Common myeloid progenitor, CD34-positive (primary cell): ENCODE measurements around the gene OR4C45. TPM values are rescaled to one million over a fixed set of nuclear protein-coding genes. Genes with fewer than 3 reads are reported as not detected.
A peak's percentile ranks its signal among the peaks of the same experiment; 100 is the strongest.
"Not testable (repeated sequence)": the region's sequence is repeated elsewhere in the genome, so short reads cannot be mapped to it uniquely, and the experiment has no call there.

Source experiments
- CTCF ChIA-PET: fragments of 350-600 bp; sonication (Branson Sonifier 250); formaldehyde crosslinking; loops from one replicate; lab custom pipeline; 2021; ENCODE audit warnings: antibody characterized with exemption; lab: Charles Lee
- POLR2A ChIA-PET: fragments of 350-600 bp; sonication (Branson Sonifier 250); formaldehyde crosslinking; loops from one replicate; lab custom pipeline; 2021; ENCODE audit warnings: antibody characterized with exemption; lab: Charles Lee
- DNase-seq, 3 donors: peaks; one replicate each; pipeline versions ENCODE4 v3.0.0 to v3.0.0-alpha.2; 2013
- H3K27ac ChIP-seq, 2 experiments: 1 replicate in 1 of 2; 2 replicates in 1 of 2; pipeline ENCODE4 v1.7.0; 2013; ENCODE audit warnings: inconsistent platforms in 2 of 2, low read length in 2 of 2, mild to moderate bottlenecking in 2 of 2, low read depth in 1 of 2, moderate library complexity in 1 of 2; ENCODE audit not compliant: severe bottlenecking in 2 of 2, insufficient read depth in 1 of 2, poor library complexity in 1 of 2
- H3K27me3 ChIP-seq, 5 experiments: replicated peaks in 2 of 5; 1 replicate in 3 of 5; 2 replicates in 2 of 5; pipeline versions ENCODE4 v1.6.1 to v1.7.0; 2013; ENCODE audit warnings: low read length in 4 of 5, mild to moderate bottlenecking in 2 of 5, moderate library complexity in 2 of 5, inconsistent platforms in 1 of 5; ENCODE audit not compliant: insufficient read depth in 5 of 5, control insufficient read depth in 4 of 5
- H3K36me3 ChIP-seq, 4 experiments: 1 replicate in 2 of 4; 2 replicates in 2 of 4; pipeline versions ENCODE4 v1.6.1 to v1.7.0; 2013; ENCODE audit warnings: low read length in 3 of 4, control low read depth in 1 of 4, mild to moderate bottlenecking in 1 of 4; ENCODE audit not compliant: control insufficient read depth in 4 of 4, insufficient read depth in 4 of 4
- H3K4me1 ChIP-seq, 4 experiments: 1 replicate in 3 of 4; 2 replicates in 1 of 4; pipeline versions ENCODE4 v1.6.1 to v1.7.1; 2013; ENCODE audit warnings: low read length in 3 of 4, mild to moderate bottlenecking in 3 of 4, control low read depth in 1 of 4, inconsistent platforms in 1 of 4, moderate library complexity in 1 of 4; ENCODE audit not compliant: control insufficient read depth in 4 of 4, insufficient read depth in 4 of 4; ENCODE audit errors: control extremely low read depth in 1 of 4
- H3K4me3 ChIP-seq, 7 experiments: 1 replicate in 4 of 7; 2 replicates in 3 of 7; pipeline versions ENCODE4 v1.5.1 to v1.7.0; 2013; ENCODE audit warnings: mild to moderate bottlenecking in 7 of 7, low read length in 6 of 7, moderate library complexity in 6 of 7, inconsistent platforms in 2 of 7, low read depth in 2 of 7, control low read depth in 1 of 7; ENCODE audit not compliant: insufficient read depth in 4 of 7, control insufficient read depth in 1 of 7; ENCODE audit errors: extremely low read depth in 1 of 7
- H3K9me3 ChIP-seq, 5 experiments: 1 replicate in 4 of 5; 2 replicates in 1 of 5; pipeline versions ENCODE4 v1.6.1 to v1.7.1; 2013; ENCODE audit warnings: low read length in 4 of 5, mild to moderate bottlenecking in 2 of 5, inconsistent platforms in 1 of 5, low read depth in 1 of 5, moderate library complexity in 1 of 5; ENCODE audit not compliant: control insufficient read depth in 4 of 5, insufficient read depth in 2 of 5; ENCODE audit errors: control extremely low read depth in 1 of 5
- WGBS: methylation state at CpG from one replicate; pipeline ENCODE4 v1.1.5; 2013; ENCODE audit not compliant: insufficient coverage; 5-methylcytosine and 5-hydroxymethylcytosine counted together
- polyA plus RNA-seq: library from polyadenylated mRNA; unstranded; fragments of 120-200 nt; gene quantifications from one replicate; pipeline ENCODE4 v1.2.1, GENCODE V29; 2013

The OR4C45 gene
- polyA plus RNA-seq = not detected

DNA sequence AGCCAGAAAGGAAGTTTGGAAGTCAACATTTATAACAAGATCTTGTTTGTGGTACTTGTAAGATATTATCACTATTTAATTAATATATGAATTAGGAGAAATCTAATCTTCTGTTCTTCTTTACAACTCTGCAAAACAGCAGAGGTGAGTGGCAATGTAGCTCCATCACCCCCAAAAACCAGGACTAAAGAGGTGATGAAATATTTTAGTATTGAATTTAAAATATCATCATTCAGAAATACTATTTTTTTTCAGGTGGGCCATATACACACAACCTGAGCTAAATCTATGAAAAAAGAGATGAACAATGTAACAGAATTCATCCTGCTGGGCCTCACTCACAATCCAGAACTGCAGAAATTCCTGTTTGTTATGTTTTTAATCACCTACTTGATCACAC lies at the start of gene OR4C45:
TSS of gene OR4C45 (plus strand) at position 301 of the 400 bp plus-strand sequence.
- Histone ChIP-seq H3K36me3 (no peaks in the 10 kb centered on the region), H3K4me1 (no peaks in the 10 kb centered on the region), H3K27me3 (no peaks in the 10 kb centered on the region), H3K4me3 (no peak within 1 kb of the TSS), H3K27ac (no peak within 1 kb of the TSS), H3K9me3 (peaks cover 0 to 7% (median 0%) of the 10 kb centered on the region in 5 experiments)
- ChIA-PET POLR2A (no interaction called here), CTCF (no interaction called here)
- no peak for DNase-seq

DNA sequence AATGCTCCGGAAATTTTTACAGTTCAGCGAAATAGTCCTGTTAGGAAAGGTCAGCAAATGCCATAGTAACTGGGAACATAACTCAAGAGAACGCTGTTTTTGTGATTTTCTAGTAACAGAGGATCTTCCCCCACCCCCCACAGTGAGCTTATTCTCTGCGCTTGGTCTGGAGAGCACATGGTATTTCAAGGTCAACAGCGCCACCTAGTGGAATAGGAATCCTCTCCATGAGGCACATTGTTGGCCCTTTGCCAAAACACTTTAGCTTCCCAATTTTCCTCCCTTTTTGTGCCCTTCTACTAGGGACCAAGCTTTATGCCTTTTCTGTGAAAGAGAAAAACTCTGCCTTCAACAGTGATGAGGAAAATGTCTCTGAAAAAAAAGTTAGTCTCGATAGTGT lies 37.1 kb upstream of the OR4C45 start:
- 27% methylated on average over 6 of the region's 6 CpGs for WGBS
- Histone ChIP-seq H3K36me3 (no peaks in the 10 kb centered on the region), H3K4me3 (no peak overlapping the region), H3K4me1 (no peaks in the 10 kb centered on the region), H3K27me3 (no peaks in the 10 kb centered on the region), H3K9me3 (peaks cover 0 to 2% (median 0%) of the 10 kb centered on the region in 5 experiments), H3K27ac (no peak overlapping the region)
- DNase-seq = peak; percentile 14 to 53 (median 49)
- ChIA-PET CTCF (no interaction called here), POLR2A (no interaction called here)

- no peak for DNase-seq
- CTCF ChIA-PET = no interaction called here
- WGBS = 50% methylated on average over 1 of the region's 1 CpG
- POLR2A ChIA-PET = no interaction called here
- Histone ChIP-seq H3K27ac (no peak overlapping the region), H3K36me3 (no peaks in the 10 kb centered on the region), H3K9me3 (peaks cover 0 to 9% (median 2%) of the 10 kb centered on the region in 5 experiments), H3K4me3 (no peak overlapping the region), H3K4me1 (no peaks in the 10 kb centered on the region), H3K27me3 (no peaks in the 10 kb centered on the region)
Measured at GRCh38 chr11:50030193-50030592, 2.5 kb upstream of the OR4C45 start.

DNA sequence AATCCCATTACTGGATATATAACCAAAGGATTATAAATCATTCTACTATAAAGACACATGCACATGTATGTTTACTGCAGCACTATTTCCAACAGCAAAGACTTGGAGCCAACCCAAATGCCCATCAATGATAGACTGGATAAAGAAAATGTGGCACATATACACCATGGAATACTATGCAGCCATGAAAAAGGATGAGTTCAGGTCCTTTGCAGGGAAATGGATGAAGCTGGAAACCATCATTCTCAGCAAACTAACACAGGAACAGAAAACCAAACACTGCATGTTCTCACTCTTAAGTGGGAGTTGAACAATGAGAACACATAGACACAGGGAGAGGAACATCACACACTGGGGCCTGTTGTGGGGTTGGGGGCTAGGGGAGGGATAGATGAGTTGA lies 3.6 kb downstream of the OR4C45 start:
- CTCF ChIA-PET, H3K27ac ChIP-seq, DNase-seq, POLR2A ChIA-PET, H3K4me3 ChIP-seq, H3K36me3 ChIP-seq, H3K9me3 ChIP-seq, H3K27me3 ChIP-seq, H3K4me1 ChIP-seq: not testable (repeated sequence)

GRCh38 chr11:50037251-50037650 lies 4.6 kb downstream of the OR4C45 start:
- H3K36me3 ChIP-seq = no peaks in the 10 kb centered on the region
- no peak overlapping the region for H3K4me3 ChIP-seq
- no peak overlapping the region for H3K27ac ChIP-seq
- no peak for DNase-seq
- WGBS = 75% methylated on average over 1 of the region's 1 CpG
- CTCF ChIA-PET = no interaction called here
- POLR2A ChIA-PET = no interaction called here
- H3K27me3 ChIP-seq = no peaks in the 10 kb centered on the region
- peaks cover 0 to 4% (median 3%) of the 10 kb centered on the region in 5 experiments for H3K9me3 ChIP-seq
- no peaks in the 10 kb centered on the region for H3K4me1 ChIP-seq

GRCh38 chr11:50044647-50045046 lies 12.0 kb downstream of the OR4C45 start:
- DNase-seq = no peak
- Histone ChIP-seq H3K27me3 (no peaks in the 10 kb centered on the region), H3K9me3 (peaks cover 0 to 4% (median 0%) of the 10 kb centered on the region in 5 experiments), H3K4me3 (no peak overlapping the region), H3K36me3 (no peaks in the 10 kb centered on the region), H3K27ac (no peak overlapping the region), H3K4me1 (no peaks in the 10 kb centered on the region)
- ChIA-PET CTCF (no interaction called here), POLR2A (no interaction called here)
- 86% methylated on average over 2 of the region's 2 CpGs for WGBS

- DNase-seq, H3K4me3 ChIP-seq, H3K4me1 ChIP-seq, H3K27ac ChIP-seq, H3K9me3 ChIP-seq, H3K36me3 ChIP-seq, CTCF ChIA-PET, H3K27me3 ChIP-seq, POLR2A ChIA-PET: not testable (repeated sequence)
- WGBS = 84% methylated on average over 5 of the region's 22 CpGs
Measured at GRCh38 chr11:50063056-50063455, 30.4 kb downstream of the OR4C45 start.
